SK-N-SH (cell line): ENCODE data around the gene KLHL40. TPM values are rescaled to one million over a fixed set of nuclear protein-coding genes. Genes with fewer than 3 reads are reported as not detected.

ENCODE experiments used
- CTCF ChIA-PET: fragments of 300-600, 350-600 bp; formaldehyde crosslinking; extraction: SDS; loops from one replicate; lab custom pipeline; 2021; lab: Yijun Ruan, JAX
- POLR2A ChIA-PET: fragments of 350-600 bp; sonication (Branson Sonifier 250); formaldehyde crosslinking; extraction: SDS; loops from one replicate; lab custom pipeline; 2020; ENCODE audit warnings: antibody characterized with exemption, inconsistent platforms; lab: Yijun Ruan, JAX
- DNase-seq: peaks from one replicate; pipeline ENCODE4 v3.0.0; 2012
- H2AFZ ChIP-seq: fragments of 200-600 bp; sonication (generic); 2 replicates; pipeline ENCODE4 v1.8.1; 2016; ENCODE audit warnings: antibody characterized with exemption, mild to moderate bottlenecking, low read depth
- H3F3A ChIP-seq: fragments of 200-600 bp; sonication (generic); replicated peaks from 2 replicates; pipeline ENCODE3; 2016; ENCODE audit warnings: antibody characterized with exemption, mild to moderate bottlenecking; ENCODE audit not compliant: insufficient read depth
- H3K27ac ChIP-seq, 2 experiments: fragments of 200-500 bp in 1 of 2; fragments of 200-600 bp in 1 of 2; sonication (Bioruptor generic) in 1 of 2; sonication (generic), shearing (Covaris generic) in 1 of 2; 2 replicates each; pipeline versions ENCODE4 v1.5.1 to v1.6.1; 2014 to 2016; ENCODE audit warnings: low read depth in 2 of 2, inconsistent platforms in 1 of 2, low read length in 1 of 2, mild to moderate bottlenecking in 1 of 2, mixed read lengths in 1 of 2
- H3K27me3 ChIP-seq: fragments of 200-600 bp; sonication (generic), shearing (Covaris generic); 2 replicates; pipeline ENCODE4 v1.6.1; 2016; ENCODE audit warnings: mixed run types; ENCODE audit not compliant: insufficient read depth
- H3K36me3 ChIP-seq, 2 experiments: fragments of 200-500 bp in 1 of 2; fragments of 200-600 bp in 1 of 2; sonication (Bioruptor generic) in 1 of 2; sonication (generic) in 1 of 2; replicated peaks in 1 of 2; 2 replicates each; pipeline versions ENCODE3 to v1.5.1; 2014 to 2016; ENCODE audit warnings: low read length in 1 of 2, mild to moderate bottlenecking in 1 of 2; ENCODE audit not compliant: insufficient read depth in 2 of 2, control insufficient read depth in 1 of 2
- H3K4me1 ChIP-seq, 2 experiments: fragments of 200-500 bp in 1 of 2; fragments of 200-600 bp in 1 of 2; sonication (Bioruptor generic) in 1 of 2; sonication (generic), shearing (Covaris generic) in 1 of 2; 2 replicates each; pipeline versions ENCODE4 v1.5.1 to v1.6.1; 2014 to 2016; ENCODE audit warnings: low read depth in 1 of 2, low read length in 1 of 2, mixed run types in 1 of 2; ENCODE audit not compliant: insufficient read depth in 2 of 2, control insufficient read depth in 1 of 2
- H3K4me2 ChIP-seq: fragments of 200-600 bp; sonication (generic), shearing (Covaris generic); 2 replicates; pipeline ENCODE4 v1.6.1; 2017; ENCODE audit warnings: mixed run types
- H3K4me3 ChIP-seq, 2 experiments: fragments of 200-500 bp in 1 of 2; fragments of 200-600 bp in 1 of 2; sonication (Bioruptor generic) in 1 of 2; sonication (generic), shearing (Covaris generic) in 1 of 2; 2 replicates each; pipeline versions ENCODE4 v1.5.1 to v1.8.1; 2014 to 2016; ENCODE audit warnings: low read depth in 2 of 2, inconsistent platforms in 1 of 2, low read length in 1 of 2, mild to moderate bottlenecking in 1 of 2, mixed read lengths in 1 of 2, moderate library complexity in 1 of 2
- H3K79me2 ChIP-seq: fragments of 200-600 bp; sonication (generic); 2 replicates; pipeline ENCODE4 v1.8.1; 2017; ENCODE audit warnings: mild to moderate bottlenecking; ENCODE audit not compliant: insufficient read depth
- H3K9ac ChIP-seq: fragments of 200-600 bp; sonication (generic); 2 replicates; pipeline ENCODE4 v1.6.1; 2017; ENCODE audit warnings: mixed run types
- H3K9me2 ChIP-seq: fragments of 200-600 bp; sonication (generic); 2 replicates; pipeline ENCODE4 v1.6.1; 2017; ENCODE audit warnings: mixed run types
- H3K9me3 ChIP-seq: fragments of 200-600 bp; sonication (generic); 2 replicates; pipeline ENCODE4 v1.6.1; 2017; ENCODE audit warnings: mixed run types, mild to moderate bottlenecking, moderate library complexity
- H4K20me1 ChIP-seq: fragments of 200-600 bp; sonication (generic); 2 replicates; pipeline ENCODE4 v1.6.1; 2017; ENCODE audit warnings: mild to moderate bottlenecking, mixed run types; ENCODE audit not compliant: insufficient read depth
- FOSL2 ChIP-seq: IDR thresholded peaks from 2 replicates; pipeline ENCODE4 v1.4.0; 2012; ENCODE audit warnings: low read depth, mild to moderate bottlenecking, moderate library complexity, borderline replicate concordance
- FOXM1 ChIP-seq: IDR thresholded peaks from 2 replicates; pipeline ENCODE4 v1.4.0; 2012; ENCODE audit warnings: low read depth, mild to moderate bottlenecking
- GABPA ChIP-seq: IDR thresholded peaks from 2 replicates; pipeline ENCODE4 v1.4.0; 2012; ENCODE audit warnings: low read depth, mild to moderate bottlenecking
- MAX ChIP-seq: IDR thresholded peaks from 2 replicates; pipeline ENCODE4 v1.4.0; 2012; ENCODE audit warnings: low read depth
- MXI1 ChIP-seq: IDR thresholded peaks from 2 replicates; pipeline ENCODE4 v1.6.1; 2012; ENCODE audit warnings: mild to moderate bottlenecking, low read depth, low read length, improper control_type of control experiment
- NFIC ChIP-seq: IDR thresholded peaks from 2 replicates; pipeline ENCODE4 v1.4.0; 2012; ENCODE audit warnings: borderline replicate concordance
- RAD21 ChIP-seq: IDR thresholded peaks from 2 replicates; pipeline ENCODE4 v1.6.1; 2012; ENCODE audit warnings: mild to moderate bottlenecking, low read length
- RCOR1 ChIP-seq: fragments of 150-350 bp; IDR thresholded peaks from 2 replicates; pipeline ENCODE4 v1.6.1; 2017; ENCODE audit warnings: antibody characterized with exemption, low read length
- RFX5 ChIP-seq: IDR thresholded peaks from 2 replicates; pipeline ENCODE4 v1.6.1; 2012; ENCODE audit warnings: mild to moderate bottlenecking, improper control_type of control experiment, low read length
- TAF1 ChIP-seq: IDR thresholded peaks from 2 replicates; pipeline ENCODE4 v1.6.1; 2012; ENCODE audit warnings: low read depth, mild to moderate bottlenecking, low read length, moderate library complexity, borderline replicate concordance
- USF1 ChIP-seq: IDR thresholded peaks from 2 replicates; pipeline ENCODE4 v1.4.0; 2012; ENCODE audit warnings: low read depth, borderline replicate concordance
- YY1 ChIP-seq: IDR thresholded peaks from 2 replicates; pipeline ENCODE4 v1.4.0; 2012; ENCODE audit warnings: low read depth, mild to moderate bottlenecking
- WGBS: methylation state at CpG from one replicate; pipeline ENCODE4 v1.1.6; 2017; ENCODE audit warnings: low lambda C conversion rate; 5-methylcytosine and 5-hydroxymethylcytosine counted together
- polyA plus RNA-seq, 3 experiments: library from polyadenylated mRNA; depleted of rRNA; stranded (reverse); fragments of >200 nt; gene quantifications; 2 replicates each; pipeline ENCODE4 v1.2.3, GENCODE V29; 2012

KLHL40 gene
- polyA plus RNA-seq, 1 of the 3 experiments (the other 2 are of a cell fraction) = not detected

- 50% methylated on average over 7 of the region's 7 CpGs for WGBS
- ChIA-PET POLR2A (no interaction called here), CTCF (interaction anchor here (0.5 to 1.7 kb wide), 3 partner anchors 13 to 340 kb away, joined by 3 to 5 read pairs (median 4); no protein-coding TSS in a partner anchor)
- H3F3A ChIP-seq = no peaks in the 10 kb centered on the region
- 0 out of 2 replicates have a peak, but pooled peaks cover 4% of the 10 kb centered on the region for H3K27me3 ChIP-seq
- no peak for DNase-seq
- H3K4me3 ChIP-seq = no peak overlapping the region
- H4K20me1 ChIP-seq = no peaks in the 10 kb centered on the region
- no peak overlapping the region for H3K4me2 ChIP-seq
- no peaks in the 10 kb centered on the region for H3K9me3 ChIP-seq
- H3K27ac ChIP-seq = no peak overlapping the region
- no peak overlapping the region for H2AFZ ChIP-seq
- TF ChIP-seq YY1 (no peak), FOXM1 (no peak), FOSL2 (no peak), RAD21 (no peak), TAF1 (no peak), RCOR1 (no peak), MXI1 (no peak), RFX5 (no peak), USF1 (no peak), NFIC (no peak), MAX (no peak)
- H3K4me1 ChIP-seq = no peaks in the 10 kb centered on the region; a peak in 1 of 4 replicates
- H3K36me3 ChIP-seq = no peaks in the 10 kb centered on the region
- no peaks in the 10 kb centered on the region for H3K79me2 ChIP-seq
- H3K9me2 ChIP-seq = no peaks in the 10 kb centered on the region
- H3K9ac ChIP-seq = no peak overlapping the region
These were observed 25.1 kb downstream of the KLHL40 start for GRCh38 chr3:42710323-42711021.

GRCh38 chr3:42711491-42712343 is 26.4 kb downstream of the KLHL40 start:
- CTCF ChIA-PET = interaction anchor here (0.6 to 1.4 kb wide), 4 partner anchors 12 to 50 kb away, joined by 3 to 6 read pairs (median 4); no protein-coding TSS in a partner anchor
- Histone ChIP-seq H3K27me3 (0 out of 2 replicates have a peak, but pooled peaks cover 4% of the 10 kb centered on the region), H3K36me3 (no peaks in the 10 kb centered on the region), H3F3A (no peaks in the 10 kb centered on the region), H3K4me3 (no peak overlapping the region), H4K20me1 (no peaks in the 10 kb centered on the region), H3K9me2 (no peaks in the 10 kb centered on the region), H3K4me2 (no peak overlapping the region), H3K9ac (no peak overlapping the region), H2AFZ (no peak overlapping the region), H3K79me2 (no peaks in the 10 kb centered on the region), H3K9me3 (no peaks in the 10 kb centered on the region), H3K27ac (no peak overlapping the region), H3K4me1 (no peaks in the 10 kb centered on the region; a peak in 1 of 4 replicates)
- peak; percentile 23 for DNase-seq
- no peak for TF ChIP-seq NFIC
- no peak for TF ChIP-seq GABPA
- no peak for TF ChIP-seq MXI1
- no peak for TF ChIP-seq RCOR1
- POLR2A ChIA-PET = no interaction called here
- 70% methylated on average over 4 of the region's 6 CpGs for WGBS
